ENCODE measurements around the gene CARD14.
"Not testable (repeated sequence)": the region's sequence is repeated elsewhere in the genome, so short reads cannot be mapped to it uniquely, and the experiment has no call there.

Gene CARD14

DNA sequence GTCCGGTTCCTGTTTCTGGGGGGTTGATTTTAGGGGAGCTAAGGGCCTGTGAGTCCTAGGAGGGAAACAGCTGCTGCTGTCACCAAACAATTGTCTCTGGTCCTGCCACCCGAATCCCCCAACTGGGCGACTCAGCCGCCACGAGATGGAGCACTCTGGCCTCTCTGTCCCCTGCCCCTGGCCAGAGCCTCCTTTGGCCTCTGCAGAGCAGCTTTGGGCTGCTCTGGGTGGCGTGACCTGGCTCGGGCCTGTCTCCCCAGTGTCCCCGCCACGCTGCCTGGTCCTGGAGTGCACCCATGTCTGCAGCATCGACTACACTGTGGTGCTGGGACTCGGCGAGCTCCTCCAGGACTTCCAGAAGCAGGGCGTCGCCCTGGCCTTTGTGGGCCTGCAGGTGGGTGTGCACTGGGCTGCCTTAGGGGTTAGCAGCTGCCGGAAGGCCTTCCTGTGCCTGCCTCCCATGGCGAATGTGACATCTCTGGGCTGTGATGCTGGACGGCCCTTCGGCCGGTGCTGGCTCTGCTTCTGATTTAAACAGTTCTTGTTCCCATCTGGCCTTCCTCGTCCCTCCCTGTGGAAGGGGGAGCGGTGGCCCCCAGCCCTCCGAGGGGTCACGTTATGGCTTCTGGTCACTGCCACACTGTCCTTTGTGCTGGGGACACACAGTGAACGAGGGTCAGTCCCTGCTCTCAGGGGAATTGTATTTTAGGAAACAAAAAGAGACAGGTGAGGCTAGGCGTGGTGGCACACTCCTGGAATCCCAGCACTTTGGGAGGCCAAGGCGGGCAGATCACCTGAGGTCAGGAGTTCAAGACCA lies 79.3 kb downstream of the CARD14 start:
- no peak for DNase-seq (ENCODE audit: low read depth in 3 of 3)

DNA sequence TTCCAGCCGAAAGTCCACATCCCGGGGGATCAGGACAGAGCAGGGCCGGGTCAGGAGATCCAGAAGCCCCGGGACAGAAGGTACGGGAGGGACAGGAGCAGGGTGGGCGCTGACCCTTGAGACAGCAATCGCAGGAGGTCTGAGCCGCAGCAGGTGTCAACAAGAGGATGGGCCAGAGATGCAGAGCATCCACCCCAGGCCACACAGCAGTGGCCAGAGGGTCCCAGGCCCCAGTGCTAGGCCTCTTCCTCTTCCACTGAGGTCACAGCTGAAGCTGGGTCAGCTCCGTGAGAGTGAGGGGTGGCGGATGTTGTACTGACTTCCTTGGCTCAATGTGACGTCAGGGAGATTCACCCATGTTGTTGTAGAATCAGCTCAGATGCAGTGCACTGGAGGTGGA lies 82.1 kb downstream of the CARD14 start:
- no peak for DNase-seq (ENCODE audit: low read depth in 3 of 3)

DNA sequence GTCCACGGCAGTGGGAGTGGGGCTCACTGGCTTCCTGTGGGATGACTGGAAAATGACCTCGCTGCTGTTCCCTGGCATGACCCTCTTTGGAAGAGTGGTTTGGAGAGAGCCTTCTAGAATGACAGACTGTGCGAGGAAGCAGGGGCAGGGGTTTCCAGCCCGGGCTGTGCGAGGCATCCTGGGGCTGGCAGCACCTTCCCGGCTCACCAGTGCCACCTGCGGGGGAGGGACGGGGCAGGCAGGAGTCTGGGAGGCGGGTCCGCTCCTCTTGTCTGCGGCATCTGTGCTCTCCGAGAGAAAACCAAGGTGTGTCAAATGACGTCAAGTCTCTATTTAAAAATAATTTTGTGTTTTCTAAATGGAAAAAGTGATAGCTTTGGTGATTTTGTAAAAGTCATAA lies 83.0 kb downstream of the CARD14 start:
- peak; percentile 69 to 84 (median 82) for DNase-seq (ENCODE audit: low read depth in 3 of 3)

DNA sequence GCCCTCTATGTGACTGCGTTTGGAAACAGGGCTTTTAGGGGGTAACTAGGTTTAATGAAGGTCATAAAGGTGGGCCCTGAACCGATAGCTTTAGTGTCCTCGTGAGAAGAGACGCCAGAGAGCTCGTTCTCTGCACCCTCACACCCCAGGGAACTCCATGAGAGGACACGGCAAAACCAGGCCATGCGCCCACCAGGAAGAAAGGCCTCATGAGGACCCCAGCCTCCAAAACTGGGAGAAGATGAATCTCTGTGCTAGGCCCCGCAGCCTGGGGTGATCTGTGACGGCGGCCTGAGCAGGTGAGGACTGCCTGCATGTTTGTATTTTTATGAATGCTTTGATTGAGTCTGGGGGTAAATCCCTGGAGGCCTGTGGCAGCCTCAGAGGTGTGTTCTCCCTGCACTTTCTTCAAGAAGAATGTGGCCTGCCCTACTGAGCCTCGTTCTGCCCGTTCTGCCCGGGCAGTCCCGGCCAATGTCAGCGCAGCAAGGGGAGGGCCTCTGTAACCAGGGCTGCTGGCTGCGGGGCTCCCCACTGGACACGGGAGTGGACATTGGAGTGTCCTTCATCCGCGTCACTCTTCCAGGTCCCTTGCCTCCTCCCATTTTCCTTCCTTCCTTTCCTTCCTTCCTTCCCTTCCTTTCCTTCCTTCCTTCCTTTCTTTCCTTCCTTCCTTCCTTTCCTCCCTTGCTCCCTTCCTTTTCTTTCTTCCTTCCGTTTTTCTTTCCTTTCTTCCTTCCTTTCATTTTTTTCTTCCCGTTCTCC lies 84.0 kb downstream of the CARD14 start:
- DNase-seq (ENCODE audit: low read depth in 3 of 3): no peak

DNA sequence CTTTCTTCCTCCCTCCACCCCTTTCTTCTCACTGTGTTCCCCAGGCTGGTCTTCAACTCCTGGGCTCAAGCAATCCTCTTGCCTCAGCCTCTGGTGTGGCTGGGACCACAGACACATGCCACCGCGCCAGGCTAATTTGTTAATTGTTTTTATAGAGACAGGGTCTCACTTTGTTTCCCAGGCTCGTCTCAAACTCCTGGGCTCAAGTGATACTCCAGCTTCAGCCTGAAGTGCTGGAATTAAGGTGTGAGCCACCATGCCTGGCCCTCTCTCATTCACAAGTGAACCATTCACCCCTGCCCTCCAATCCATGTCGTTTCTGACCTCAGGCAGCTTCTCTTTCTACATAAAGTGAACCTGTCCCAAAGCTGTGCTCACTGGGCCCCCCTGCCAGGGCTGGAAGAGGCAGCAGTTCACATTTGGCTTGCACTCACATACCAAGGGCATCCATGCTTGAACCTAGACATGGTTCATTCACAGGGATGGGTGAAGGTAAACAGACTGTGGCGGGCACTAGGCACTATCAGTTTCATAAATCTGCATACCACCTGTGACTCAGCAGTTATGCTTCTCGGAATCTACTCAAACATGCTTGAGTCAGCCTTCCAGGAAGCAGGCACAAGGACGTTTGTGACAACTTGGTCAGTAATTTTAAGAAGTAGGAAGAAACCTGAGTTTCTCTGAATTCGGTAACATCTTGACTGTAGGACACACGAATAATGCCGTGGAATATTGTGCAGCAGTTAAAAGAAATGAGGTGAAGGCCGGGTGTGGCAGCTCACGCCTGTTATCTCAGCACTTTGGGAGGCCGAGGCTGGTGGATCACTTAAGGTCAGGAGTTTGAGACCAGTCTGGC lies 84.8 kb downstream of the CARD14 start:
- DNase-seq (ENCODE audit: low read depth in 3 of 3): peak in 1 of 3 experiments; percentile 57

DNA sequence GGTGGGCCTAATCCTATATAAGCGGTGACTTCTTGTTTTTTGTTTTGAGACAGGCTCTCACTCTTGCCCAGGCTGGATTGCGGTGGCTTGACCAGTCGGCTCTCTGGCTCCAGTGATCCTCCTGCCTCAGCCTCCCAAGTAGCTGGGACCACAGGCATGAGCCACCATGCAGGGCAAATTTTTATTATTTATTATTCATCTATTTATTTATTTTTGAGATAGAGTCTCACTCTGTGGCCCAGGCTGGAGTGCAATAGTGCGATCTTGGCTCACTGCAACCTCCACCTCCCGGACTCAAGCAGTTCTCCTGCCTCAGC lies 86.2 kb downstream of the CARD14 start:
- no peak for DNase-seq (ENCODE audit: low read depth in 3 of 3)

DNA sequence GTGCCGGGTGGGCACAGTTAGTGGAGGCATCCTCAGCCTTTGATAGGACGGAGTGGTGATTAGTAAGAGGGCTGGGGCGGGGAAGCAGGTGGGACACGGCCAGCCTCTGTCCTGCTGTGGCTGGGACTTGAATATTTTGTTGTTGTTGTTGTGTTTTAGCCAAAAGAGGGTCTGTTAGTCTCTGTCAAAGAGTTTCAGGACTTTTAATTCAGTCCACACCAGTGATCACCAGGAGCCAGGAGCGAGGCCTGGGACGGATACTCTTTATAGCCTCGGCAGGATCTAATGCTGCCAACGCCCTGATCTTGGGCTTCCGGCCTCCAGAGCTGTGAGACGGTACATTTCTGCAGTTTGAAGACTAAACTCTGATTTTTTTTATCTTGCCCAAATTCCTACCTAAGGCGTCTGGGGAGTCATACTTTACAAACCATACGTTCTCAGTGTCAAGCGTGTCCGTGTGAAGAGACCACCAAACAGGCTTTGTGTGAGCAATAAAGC lies 87.9 kb downstream of the CARD14 start:
- DNase-seq (ENCODE audit: low read depth in 3 of 3): no peak

DNA sequence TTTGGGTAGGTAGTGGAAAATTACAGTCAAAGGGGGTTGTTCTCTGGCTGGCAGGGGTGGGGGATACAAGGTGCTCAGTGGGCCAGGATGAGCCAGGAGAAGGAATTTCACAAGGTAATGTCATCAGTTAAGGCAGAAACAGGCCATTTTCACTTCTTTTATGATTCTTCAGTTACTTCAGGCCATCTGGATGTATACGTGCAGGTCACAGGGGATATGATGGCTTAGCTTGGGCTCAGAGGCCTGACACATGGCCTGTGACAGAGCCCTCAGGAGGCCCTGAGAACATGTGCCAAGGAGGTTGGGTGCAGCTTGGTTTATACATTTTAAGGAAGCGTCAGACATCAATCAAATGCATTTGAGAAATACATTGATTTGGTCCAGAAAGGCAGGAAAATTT lies 88.5 kb downstream of the CARD14 start:
- not testable (repeated sequence) for DNase-seq (ENCODE audit: low read depth in 3 of 3)

Data from stimulated activated CD4-positive, alpha-beta T cell treated with anti-CD3 and anti-CD28 coated beads, TNF-alpha, amount 100 ng/mL, for 4 hours (primary cell).